ENCODE data around the gene TUBGCP6.

- TF ChIP-seq EZH2 (IDR thresholded peaks at IDR 0.05) (no peak), POLR2AphosphoS5 (IDR thresholded peaks at IDR 0.05; ENCODE audit: borderline replicate concordance, low read depth, low read length) (no peak), FOXP2 (optimal IDR thresholded peaks at IDR 0.05; ENCODE audit: control extremely low read depth, extremely low read length, insufficient read depth) (no peak)
Measured at GRCh38 chr22:50252082-50253045, 7.5 kb upstream of the TUBGCP6 start.
